PC-9 (cell line): Measurements from ENCODE around the gene ARFGAP1. TPM values are rescaled to one million over a fixed set of nuclear protein-coding genes. Genes with fewer than 3 reads are reported as not detected.

Experiments
- BruUV-seq: library from RNA; stranded (reverse); fragments of 400-500 nt; replicated peaks from 2 replicates; lab custom pipeline; 2021; lab: Mats Ljungman, UMichigan
- CTCF ChIA-PET: fragments of 300-600 bp; sonication (Branson Sonifier 250); formaldehyde crosslinking; loops from one replicate; lab custom pipeline; 2022; ENCODE audit warnings: antibody characterized with exemption; lab: Charles Lee
- POLR2A ChIA-PET: fragments of 300-600 bp; sonication (Branson Sonifier 250); formaldehyde crosslinking; loops from one replicate; lab custom pipeline; 2022; ENCODE audit warnings: antibody characterized with exemption; ENCODE audit not compliant: unreplicated experiment; lab: Charles Lee
- DNase-seq, 2 experiments: peaks; one replicate each; pipeline versions ENCODE4 v3.0.0 to v3.0.0-alpha.2; 2015 to 2022; ENCODE audit warnings: mixed read lengths in 1 of 2
- H2AFZ ChIP-seq: fragments of 200-600 bp; sonication (generic); 2 replicates; pipeline ENCODE4 v1.8.1; 2017; ENCODE audit warnings: antibody characterized with exemption
- H3F3A ChIP-seq: fragments of 200-600 bp; sonication (generic); 2 replicates; pipeline ENCODE4 v1.8.1; 2017; ENCODE audit warnings: antibody characterized with exemption, mild to moderate bottlenecking, low read depth; ENCODE audit not compliant: insufficient read depth
- H3K27ac ChIP-seq: fragments of 200-600 bp; sonication (generic); 2 replicates; pipeline ENCODE4 v1.6.1; 2016; ENCODE audit warnings: mixed run types
- H3K27me3 ChIP-seq: fragments of 200-600 bp; sonication (generic); 2 replicates; pipeline ENCODE4 v1.6.1; 2016; ENCODE audit warnings: low read depth, mixed run types; ENCODE audit not compliant: insufficient read depth
- H3K36me3 ChIP-seq: fragments of 200-600 bp; sonication (generic); 2 replicates; pipeline ENCODE4 v1.6.1; 2016; ENCODE audit warnings: low read depth, mixed run types
- H3K4me1 ChIP-seq: fragments of 200-600 bp; sonication (generic); replicated peaks from 2 replicates; pipeline ENCODE4 v1.6.1; 2016; ENCODE audit warnings: mixed run types; ENCODE audit not compliant: insufficient read depth
- H3K4me2 ChIP-seq: fragments of 200-600 bp; sonication (generic); 2 replicates; pipeline ENCODE4 v1.6.1; 2017; ENCODE audit warnings: mixed run types
- H3K4me3 ChIP-seq: fragments of 200-600 bp; sonication (generic); 2 replicates; pipeline ENCODE4 v1.6.1; 2016; ENCODE audit warnings: mixed run types
- H3K79me2 ChIP-seq: fragments of 200-600 bp; sonication (generic); 2 replicates; pipeline ENCODE4 v1.6.1; 2017; ENCODE audit warnings: low read depth, mixed run types
- H3K9me2 ChIP-seq: fragments of 200-600 bp; sonication (generic); 2 replicates; pipeline ENCODE4 v1.8.1; 2017; ENCODE audit warnings: mild to moderate bottlenecking; ENCODE audit not compliant: insufficient read depth
- H3K9me3 ChIP-seq: fragments of 200-600 bp; sonication (generic); 2 replicates; pipeline ENCODE4 v1.8.1; 2016; ENCODE audit warnings: low read depth; ENCODE audit not compliant: insufficient read depth
- H4K20me1 ChIP-seq: fragments of 200-600 bp; sonication (generic); 2 replicates; pipeline ENCODE4 v1.8.1; 2017; ENCODE audit not compliant: insufficient read depth
- CTCF ChIP-seq: fragments of 200-600 bp; sonication (generic); conservative IDR thresholded peaks from 2 replicates; pipeline ENCODE4 v1.6.1; 2017; ENCODE audit warnings: mixed run types, antibody characterized with exemption, mild to moderate bottlenecking, moderate library complexity
- EZH2 ChIP-seq: fragments of 200-600 bp; sonication (generic); IDR thresholded peaks from 2 replicates; pipeline ENCODE4 v1.8.0; 2017; ENCODE audit warnings: antibody characterized with exemption, low read depth
- intact Hi-C: fragments of 100-400 bp; cut with micrococcal nuclease; formaldehyde crosslinking; loops from one replicate; pipeline ENCODE4 v1.10.0; 2022; ENCODE audit not compliant: unreplicated experiment
- total RNA-seq: library from RNA; stranded (reverse); gene quantifications from 2 replicates; pipeline ENCODE4 v1.2.3, GENCODE V29; 2021

The ARFGAP1 gene
- total RNA-seq, 1 experiment from 2014 or later, result 89.0 TPM

- ChIA-PET CTCF (interaction anchor here (1.4 kb wide), 1 partner anchor 11 kb away, joined by 8 read pairs; no protein-coding TSS in a partner anchor), POLR2A (no interaction called here)
- Histone ChIP-seq H3K4me3 (no peak overlapping the region), H3K4me2 (peak overlapping the region; percentile 77; the same call in 1 of the 2 replicates), H4K20me1 (no peaks in the 10 kb centered on the region), H3K79me2 (no peaks in the 10 kb centered on the region), H3K27me3 (no peaks in the 10 kb centered on the region), H3K9me3 (no peaks in the 10 kb centered on the region), H3K27ac (0 out of 2 replicates have a peak overlapping the region, but pooled peaks have one; percentile 87), H3F3A (peaks cover 25% of the 10 kb centered on the region; the same call in 1 of the 2 replicates), H3K9me2 (no peaks in the 10 kb centered on the region), H3K4me1 (peaks cover 35% of the 10 kb centered on the region), H2AFZ (no peak overlapping the region), H3K36me3 (no peaks in the 10 kb centered on the region)
- TF ChIP-seq CTCF (no peak), EZH2 (no peak)
- no peak for DNase-seq
- intact Hi-C loops, result no loop called here
- no TSS peak for BruUV-seq
Measured at GRCh38 chr20:63233924-63234323, 38.7 kb upstream of the ARFGAP1 start.

- BruUV-seq, result no TSS peak
- ChIA-PET POLR2A (interaction anchor here (1.1 kb wide), 1 partner anchor 11 kb away, joined by 11 read pairs; no protein-coding TSS in a partner anchor), CTCF (interaction anchor here (1.4 kb wide), 1 partner anchor 12 kb away, joined by 8 read pairs; no protein-coding TSS in a partner anchor)
- Histone ChIP-seq H3K27me3 (no peaks in the 10 kb centered on the region), H3K4me2 (peak overlapping the region; percentile 30), H3K4me1 (peaks cover 35% of the 10 kb centered on the region), H3K9me2 (no peaks in the 10 kb centered on the region), H4K20me1 (no peaks in the 10 kb centered on the region), H3K79me2 (no peaks in the 10 kb centered on the region), H3K4me3 (no peak overlapping the region), H3F3A (peaks cover 25% of the 10 kb centered on the region; the same call in 1 of the 2 replicates), H3K27ac (no peak overlapping the region), H2AFZ (no peak overlapping the region), H3K36me3 (no peaks in the 10 kb centered on the region), H3K9me3 (no peaks in the 10 kb centered on the region)
- intact Hi-C loops, result no loop called here
- DNase-seq, result peak; percentile 54 to 65
- TF ChIP-seq EZH2 (no peak), CTCF (peak; percentile 79)
Measured at GRCh38 chr20:63234693-63235398, 37.8 kb upstream of the ARFGAP1 start.

GRCh38 chr20:63235399-63235983, 37.1 kb upstream of the ARFGAP1 start, which contains the start of gene BIRC7:
Gene BIRC7, plus strand, starts transcription at chr20:63235905. Its CDS starts 192 bp downstream, at chr20:63236097.
- H3K9me3 ChIP-seq, result no peaks in the 10 kb centered on the region
- H3K27ac ChIP-seq, result no peak within 1 kb of the TSS
- ChIA-PET POLR2A (interaction anchor here (1.1 kb wide), 1 partner anchor 12 kb away, joined by 11 read pairs; no protein-coding TSS in a partner anchor), CTCF (no interaction called here)
- H3K4me2 ChIP-seq, result peak within 1 kb of the TSS; percentile 30; the same call in 1 of the 2 replicates
- H4K20me1 ChIP-seq, result no peaks in the 10 kb centered on the region
- no TSS peak for BruUV-seq
- no peaks in the 10 kb centered on the region for H3K36me3 ChIP-seq
- no peak within 1 kb of the TSS for H2AFZ ChIP-seq
- no peaks in the 10 kb centered on the region for H3K9me2 ChIP-seq
- peaks cover 35% of the 10 kb centered on the region for H3K4me1 ChIP-seq
- intact Hi-C loops, result no loop called here
- H3F3A ChIP-seq, result peaks cover 25% of the 10 kb centered on the region; the same call in 1 of the 2 replicates
- H3K4me3 ChIP-seq, result no peak within 1 kb of the TSS
- no peaks in the 10 kb centered on the region for H3K27me3 ChIP-seq
- DNase-seq, result no peak
- H3K79me2 ChIP-seq, result no peaks in the 10 kb centered on the region
- TF ChIP-seq CTCF, result no peak
- no peak for TF ChIP-seq EZH2
